MM.1S (cell line): ENCODE data around the gene PLEKHD1.

Experiments used
- DNase-seq: peaks from one replicate; pipeline ENCODE4 v3.0.0-alpha.2; 2015
- H2AFZ ChIP-seq: fragments of 300-600 bp; sonication (generic); 2 replicates; pipeline ENCODE4 v1.6.0; 2016; ENCODE audit warnings: antibody characterized with exemption, low read length
- H3F3A ChIP-seq: fragments of 300-600 bp; sonication (generic); 2 replicates; pipeline ENCODE4 v1.6.1; 2016; ENCODE audit warnings: mild to moderate bottlenecking, antibody characterized with exemption, low read length, moderate library complexity, mixed read lengths; ENCODE audit not compliant: insufficient read depth
- H3K27ac ChIP-seq: fragments of 300-600 bp; sonication (generic); 2 replicates; pipeline ENCODE4 v1.5.1; 2016; ENCODE audit warnings: mild to moderate bottlenecking, low read length
- H3K27me3 ChIP-seq: fragments of 300-600 bp; sonication (generic); replicated peaks from 2 replicates; pipeline ENCODE4 v1.6.0; 2016; ENCODE audit warnings: low read length; ENCODE audit not compliant: insufficient read depth
- H3K36me3 ChIP-seq: fragments of 300-600 bp; sonication (generic); replicated peaks from 2 replicates; pipeline ENCODE4 v1.6.1; 2016; ENCODE audit warnings: mild to moderate bottlenecking, low read length, mixed read lengths; ENCODE audit not compliant: insufficient read depth
- H3K4me1 ChIP-seq: fragments of 300-600 bp; sonication (generic); 2 replicates; pipeline ENCODE4 v1.6.1; 2016; ENCODE audit warnings: low read length, mixed read lengths
- H3K4me2 ChIP-seq: fragments of 300-600 bp; sonication (generic); 2 replicates; pipeline ENCODE4 v1.6.0; 2016; ENCODE audit warnings: low read depth, low read length
- H3K4me3 ChIP-seq: fragments of 300-600 bp; sonication (generic); 2 replicates; pipeline ENCODE4 v1.5.1; 2016; ENCODE audit warnings: low read length, mixed read lengths
- H3K79me2 ChIP-seq: fragments of 300-600 bp; sonication (generic); 2 replicates; pipeline ENCODE4 v1.6.1; 2016; ENCODE audit warnings: mixed run types, low read length, mixed read lengths
- H3K9ac ChIP-seq: fragments of 300-600 bp; sonication (generic); 2 replicates; pipeline ENCODE4 v1.6.1; 2016; ENCODE audit warnings: low read length, mixed read lengths
- H3K9me2 ChIP-seq: fragments of 300-600 bp; sonication (generic); replicated peaks from 2 replicates; pipeline ENCODE4 v1.6.1; 2016; ENCODE audit warnings: mild to moderate bottlenecking, low read length, mixed read lengths; ENCODE audit not compliant: insufficient read depth
- H3K9me3 ChIP-seq: fragments of 300-600 bp; sonication (generic); replicated peaks from 2 replicates; pipeline ENCODE4 v1.6.1; 2016; ENCODE audit warnings: mild to moderate bottlenecking, low read length, mixed read lengths; ENCODE audit not compliant: insufficient read depth
- H4K20me1 ChIP-seq: fragments of 300-600 bp; sonication (generic); 2 replicates; pipeline ENCODE4 v1.6.1; 2016; ENCODE audit warnings: mild to moderate bottlenecking, low read length, moderate library complexity, mixed read lengths; ENCODE audit not compliant: insufficient read depth
- EZH2 ChIP-seq: fragments of 300-600 bp; sonication (generic); optimal IDR thresholded peaks from 2 replicates; pipeline ENCODE3; 2017; ENCODE audit warnings: low read depth, mild to moderate bottlenecking, antibody characterized with exemption, low read length, mixed read lengths
- EZH2phosphoT487 ChIP-seq: fragments of 300-600 bp; sonication (generic); IDR thresholded peaks from 2 replicates; pipeline ENCODE4 v1.6.1; 2018; ENCODE audit warnings: antibody characterized with exemption, low read length
- TF ChIP-seq, protein P1 (sequence below): fragments of 300-600 bp; sonication (generic); IDR thresholded peaks from 2 replicates; pipeline ENCODE4 v1.5.1; 2016; ENCODE audit warnings: antibody characterized with exemption, low read length, mixed read lengths

PLEKHD1 gene

DNA sequence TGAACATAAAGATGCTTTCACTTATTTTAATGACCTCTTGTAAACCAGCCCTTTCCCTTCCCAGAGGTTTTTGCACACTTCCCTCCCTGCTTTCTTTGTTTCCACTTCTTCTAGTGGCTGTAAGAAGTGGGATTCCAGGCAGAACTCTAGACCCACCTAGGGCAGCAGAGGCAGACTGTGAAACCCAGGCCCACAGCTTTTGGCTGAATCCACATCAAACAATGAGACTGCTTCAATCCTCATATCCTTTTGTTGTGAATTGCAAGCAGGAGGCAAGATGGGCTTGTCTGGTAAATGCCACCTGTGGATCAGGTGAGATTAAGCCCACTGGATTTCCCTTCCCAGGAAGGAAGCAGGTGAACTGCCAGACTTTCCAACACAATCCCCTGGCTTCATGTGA, 77.4 kb downstream of the PLEKHD1 start:
- no peaks in the 10 kb centered on the region for H3K36me3 ChIP-seq
- H3K4me2 ChIP-seq, result no peak overlapping the region
- no peaks in the 10 kb centered on the region for H3K79me2 ChIP-seq
- no peaks in the 10 kb centered on the region for H3F3A ChIP-seq
- H3K9ac ChIP-seq, result no peak overlapping the region
- H3K27me3 ChIP-seq, result no peaks in the 10 kb centered on the region
- no peaks in the 10 kb centered on the region for H3K9me3 ChIP-seq
- DNase-seq, result no peak
- no peaks in the 10 kb centered on the region for H3K4me1 ChIP-seq
- no peak overlapping the region for H3K4me3 ChIP-seq
- no peak overlapping the region for H2AFZ ChIP-seq
- TF ChIP-seq EZH2phosphoT487, result no peak
- no peak for TF ChIP-seq EZH2
- TF ChIP-seq, protein P1, sequence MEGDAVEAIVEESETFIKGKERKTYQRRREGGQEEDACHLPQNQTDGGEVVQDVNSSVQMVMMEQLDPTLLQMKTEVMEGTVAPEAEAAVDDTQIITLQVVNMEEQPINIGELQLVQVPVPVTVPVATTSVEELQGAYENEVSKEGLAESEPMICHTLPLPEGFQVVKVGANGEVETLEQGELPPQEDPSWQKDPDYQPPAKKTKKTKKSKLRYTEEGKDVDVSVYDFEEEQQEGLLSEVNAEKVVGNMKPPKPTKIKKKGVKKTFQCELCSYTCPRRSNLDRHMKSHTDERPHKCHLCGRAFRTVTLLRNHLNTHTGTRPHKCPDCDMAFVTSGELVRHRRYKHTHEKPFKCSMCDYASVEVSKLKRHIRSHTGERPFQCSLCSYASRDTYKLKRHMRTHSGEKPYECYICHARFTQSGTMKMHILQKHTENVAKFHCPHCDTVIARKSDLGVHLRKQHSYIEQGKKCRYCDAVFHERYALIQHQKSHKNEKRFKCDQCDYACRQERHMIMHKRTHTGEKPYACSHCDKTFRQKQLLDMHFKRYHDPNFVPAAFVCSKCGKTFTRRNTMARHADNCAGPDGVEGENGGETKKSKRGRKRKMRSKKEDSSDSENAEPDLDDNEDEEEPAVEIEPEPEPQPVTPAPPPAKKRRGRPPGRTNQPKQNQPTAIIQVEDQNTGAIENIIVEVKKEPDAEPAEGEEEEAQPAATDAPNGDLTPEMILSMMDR, result no peak
- H4K20me1 ChIP-seq, result no peaks in the 10 kb centered on the region
- no peak overlapping the region for H3K27ac ChIP-seq
- no peaks in the 10 kb centered on the region for H3K9me2 ChIP-seq

DNA sequence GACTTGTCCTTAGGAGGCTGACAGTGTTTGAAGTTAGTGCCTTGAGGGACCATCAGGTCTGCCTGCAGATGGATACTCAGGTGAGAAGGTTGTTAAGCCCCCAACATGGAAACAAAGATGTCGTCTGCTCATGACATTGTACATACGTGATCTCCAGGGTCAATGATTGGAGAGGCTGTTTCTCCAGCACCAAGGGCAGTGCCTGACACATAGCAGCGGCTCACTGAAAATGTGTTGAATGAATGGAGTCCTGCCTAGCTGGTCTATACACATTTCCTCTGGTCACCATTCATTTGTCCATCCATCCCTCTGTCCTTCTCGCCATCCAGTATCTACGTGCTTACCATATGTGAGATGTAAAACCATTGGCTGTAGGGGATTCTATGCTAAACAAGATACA, 83.0 kb downstream of the PLEKHD1 start:
- H3K36me3 ChIP-seq, result no peaks in the 10 kb centered on the region
- H3F3A ChIP-seq, result no peaks in the 10 kb centered on the region
- TF ChIP-seq EZH2phosphoT487 (no peak), EZH2 (no peak)
- TF ChIP-seq, protein P1, result no peak
- H3K27me3 ChIP-seq, result no peaks in the 10 kb centered on the region
- H3K4me3 ChIP-seq, result no peak overlapping the region
- H3K4me1 ChIP-seq, result no peaks in the 10 kb centered on the region
- no peaks in the 10 kb centered on the region for H3K9me2 ChIP-seq
- no peak for DNase-seq
- H3K79me2 ChIP-seq, result no peaks in the 10 kb centered on the region
- H3K9me3 ChIP-seq, result no peaks in the 10 kb centered on the region
- no peaks in the 10 kb centered on the region for H4K20me1 ChIP-seq
- H3K27ac ChIP-seq, result no peak overlapping the region
- H3K4me2 ChIP-seq, result no peak overlapping the region
- no peak overlapping the region for H2AFZ ChIP-seq
- no peak overlapping the region for H3K9ac ChIP-seq

DNA sequence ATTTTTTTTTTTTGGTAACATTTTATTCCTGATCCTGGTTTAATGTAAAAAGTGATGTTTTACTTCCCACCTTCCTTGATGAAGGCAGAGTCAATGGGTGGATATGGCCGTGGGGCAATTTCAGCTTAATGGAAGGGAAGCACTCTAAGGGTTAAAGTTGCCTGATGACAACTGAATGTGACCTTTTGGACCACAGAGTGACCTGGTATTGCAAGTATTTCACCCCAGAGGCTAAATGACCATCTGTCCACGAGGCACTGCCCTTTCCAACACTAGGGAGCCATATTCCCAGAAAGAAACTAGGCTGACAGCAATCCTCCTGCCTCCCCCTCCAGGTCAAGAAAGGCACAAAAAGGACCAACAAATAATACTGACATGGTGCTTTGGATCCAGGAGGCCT, 85.3 kb downstream of the PLEKHD1 start:
- TF ChIP-seq EZH2phosphoT487 (no peak), EZH2 (no peak)
- TF ChIP-seq, protein P1, result no peak
- Histone ChIP-seq H3K9me2 (no peaks in the 10 kb centered on the region), H3K27ac (no peak overlapping the region), H3K4me2 (no peak overlapping the region), H3K4me1 (no peaks in the 10 kb centered on the region), H3K79me2 (no peaks in the 10 kb centered on the region), H3K9me3 (no peaks in the 10 kb centered on the region), H3F3A (no peaks in the 10 kb centered on the region), H4K20me1 (no peaks in the 10 kb centered on the region), H2AFZ (no peak overlapping the region), H3K4me3 (no peak overlapping the region), H3K36me3 (no peaks in the 10 kb centered on the region), H3K27me3 (no peaks in the 10 kb centered on the region), H3K9ac (no peak overlapping the region)
- no peak for DNase-seq

DNA sequence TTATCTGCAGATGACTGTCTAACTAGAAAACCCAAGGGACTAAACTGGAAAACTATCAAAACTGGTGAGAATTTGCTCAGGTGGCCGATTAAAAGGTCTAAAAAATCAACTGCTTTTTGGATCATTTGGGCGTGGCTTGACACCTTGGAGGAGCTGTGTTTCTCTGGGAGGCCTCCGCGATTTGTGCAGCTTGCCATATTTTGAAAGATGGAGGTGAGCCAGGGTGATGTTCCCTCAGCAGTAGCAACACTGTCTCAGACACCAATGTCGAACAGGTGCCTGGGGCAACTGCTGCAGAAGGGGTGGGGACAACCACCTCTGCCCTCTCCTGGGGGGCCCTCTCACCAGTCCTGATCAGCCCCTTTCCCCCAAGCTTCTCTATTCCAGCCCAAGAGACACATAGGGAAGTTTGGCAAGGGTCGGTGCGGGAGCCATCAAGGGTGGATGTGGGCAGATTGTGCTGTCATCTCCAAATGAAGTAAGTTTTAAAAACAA, 86.4 kb downstream of the PLEKHD1 start:
- Histone ChIP-seq H3K27me3 (no peaks in the 10 kb centered on the region), H3K4me3 (no peak overlapping the region), H3K9ac (no peak overlapping the region), H3K4me1 (no peaks in the 10 kb centered on the region), H3K27ac (no peak overlapping the region), H4K20me1 (no peaks in the 10 kb centered on the region), H3K4me2 (no peak overlapping the region), H2AFZ (no peak overlapping the region), H3K79me2 (no peaks in the 10 kb centered on the region), H3K9me3 (no peaks in the 10 kb centered on the region), H3K36me3 (no peaks in the 10 kb centered on the region), H3K9me2 (no peaks in the 10 kb centered on the region), H3F3A (no peaks in the 10 kb centered on the region)
- DNase-seq, result no peak
- TF ChIP-seq, protein P1, result no peak
- no peak for TF ChIP-seq EZH2
- no peak for TF ChIP-seq EZH2phosphoT487
